ENCODE data around the gene ZFC3H1. TPM values are rescaled to one million over a fixed set of nuclear protein-coding genes. Genes with fewer than 3 reads are reported as not detected.

ZFC3H1 gene
- total and polyA plus RNA-seq, 9 of the 15 experiments (the other 6 are each of a cell fraction or from before 2014, with no cell fraction given): 14.8 to 80.5 (median 22.1) TPM

DNA sequence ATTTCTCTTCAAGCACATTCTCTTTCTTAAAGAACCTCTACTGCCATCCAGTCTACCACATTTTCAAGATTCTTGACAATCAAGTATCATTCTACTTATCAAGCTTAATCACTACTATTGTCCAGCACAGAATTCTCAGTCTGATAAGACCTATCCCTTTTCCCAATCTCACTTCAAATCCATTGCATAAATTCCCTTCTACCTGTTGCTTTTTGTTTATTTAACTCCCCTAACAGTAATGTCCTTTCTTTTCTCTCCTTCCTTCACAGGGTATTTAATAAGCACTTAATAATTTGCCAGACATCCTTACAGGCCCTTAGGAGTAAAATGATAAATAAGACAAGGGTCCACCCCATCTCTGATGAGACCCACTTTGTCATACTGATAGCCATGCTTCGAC lies 41.7 kb downstream of the ZFC3H1 start:
- DNase-seq (ENCODE audit: extremely low read depth in 1 of 4, low spot score in 3 of 4) (no peak), FAIRE-seq (no peak), ATAC-seq (no peak)
- Histone ChIP-seq H3K9ac (ENCODE audit: insufficient read depth in 1 of 2, low read depth in 2 of 2, low read length in 2 of 2) (no peak overlapping the region), H3K9me1 (ENCODE audit: control insufficient read depth, insufficient read depth, low read length) (no peaks in the 10 kb centered on the region), H3K27me3 (ENCODE audit: control insufficient read depth in 2 of 2, insufficient read depth in 2 of 2, low read length in 2 of 2) (no peaks in the 10 kb centered on the region), H3K79me2 (ENCODE audit: control insufficient read depth, insufficient read depth, low read length) (no peaks in the 10 kb centered on the region), H3K4me3 (no peak overlapping the region), H3K36me3 (ENCODE audit: control insufficient read depth, insufficient read depth, low read length) (peaks cover 97% of the 10 kb centered on the region), H3K27ac (ENCODE audit: extremely low read depth, low read depth, low read length) (no peak overlapping the region), H3K9me3 (replicated peaks; ENCODE audit: control insufficient read depth, insufficient read depth, low read depth, low read length) (no peaks in the 10 kb centered on the region), H3K4me1 (replicated peaks in 1 of 2; ENCODE audit: control insufficient read depth in 2 of 2, insufficient read depth in 2 of 2, low read length in 2 of 2) (no peaks in the 10 kb centered on the region), H3K4me2 (ENCODE audit: insufficient read depth, low read length) (no peak overlapping the region), H2AFZ (ENCODE audit: low read depth, low read length) (no peak overlapping the region), H4K20me1 (replicated peaks; ENCODE audit: control insufficient read depth, insufficient read depth, low read length) (no peaks in the 10 kb centered on the region)
- in situ Hi-C loops (cut with MboI) (no loop called here), intact Hi-C loops (cut with micrococcal nuclease) (no loop called here)
- BruUV-seq (replicated peaks): no TSS peak
- WGBS (ENCODE audit: insufficient coverage, low coverage, missing lambda C conversion rate): 92% methylated on average over 1 of the region's 1 CpG
- CTCF ChIA-PET (ENCODE audit: low intra/inter-chr PET ratio): no interaction called here
- POLR2A ChIA-PET: no interaction called here
- TF ChIP-seq TCF15 (CRISPR knock-in tag; IDR thresholded peaks at IDR 0.05) (no peak), ZC3H8 (IDR thresholded peaks at IDR 0.05) (no peak), LCOR (CRISPR knock-in tag; IDR thresholded peaks at IDR 0.05) (no peak)
- TF ChIP-seq, protein P1, sequence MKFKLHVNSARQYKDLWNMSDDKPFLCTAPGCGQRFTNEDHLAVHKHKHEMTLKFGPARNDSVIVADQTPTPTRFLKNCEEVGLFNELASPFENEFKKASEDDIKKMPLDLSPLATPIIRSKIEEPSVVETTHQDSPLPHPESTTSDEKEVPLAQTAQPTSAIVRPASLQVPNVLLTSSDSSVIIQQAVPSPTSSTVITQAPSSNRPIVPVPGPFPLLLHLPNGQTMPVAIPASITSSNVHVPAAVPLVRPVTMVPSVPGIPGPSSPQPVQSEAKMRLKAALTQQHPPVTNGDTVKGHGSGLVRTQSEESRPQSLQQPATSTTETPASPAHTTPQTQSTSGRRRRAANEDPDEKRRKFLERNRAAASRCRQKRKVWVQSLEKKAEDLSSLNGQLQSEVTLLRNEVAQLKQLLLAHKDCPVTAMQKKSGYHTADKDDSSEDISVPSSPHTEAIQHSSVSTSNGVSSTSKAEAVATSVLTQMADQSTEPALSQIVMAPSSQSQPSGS (CRISPR knock-in tag; IDR thresholded peaks at IDR 0.05): no peak

All from K562 (cell line).